Muscle layer of duodenum (tissue), 2 donors: ENCODE measurements around the gene ELMOD3.

ENCODE experiments used
- H3K27ac ChIP-seq: one replicate; pipeline ENCODE4 v1.7.0; 2013; ENCODE audit warnings: mild to moderate bottlenecking, low read length
- H3K27me3 ChIP-seq: one replicate; pipeline ENCODE4 v1.7.0; 2013; ENCODE audit warnings: low read depth, mild to moderate bottlenecking, control low read depth, low read length
- H3K36me3 ChIP-seq, 2 donors: one replicate each; pipeline ENCODE4 v1.7.0; 2013; ENCODE audit warnings: low read length in 2 of 2, control low read depth in 1 of 2, mild to moderate bottlenecking in 1 of 2; ENCODE audit not compliant: insufficient read depth in 2 of 2, control insufficient read depth in 1 of 2
- H3K4me1 ChIP-seq, 2 donors: one replicate each; pipeline ENCODE4 v1.7.0; 2013; ENCODE audit warnings: low read length in 2 of 2, mild to moderate bottlenecking in 2 of 2, control low read depth in 1 of 2, moderate library complexity in 1 of 2; ENCODE audit not compliant: insufficient read depth in 2 of 2, control insufficient read depth in 1 of 2
- H3K4me3 ChIP-seq, 2 donors: one replicate each; pipeline ENCODE4 v1.7.0; 2013; ENCODE audit warnings: low read length in 2 of 2, low read depth in 1 of 2, mild to moderate bottlenecking in 1 of 2
- H3K9me3 ChIP-seq, 2 donors: one replicate each; pipeline ENCODE4 v1.7.0; 2013; ENCODE audit warnings: low read length in 2 of 2, control low read depth in 1 of 2, mild to moderate bottlenecking in 1 of 2; ENCODE audit not compliant: control insufficient read depth in 1 of 2
- donor health status: healthy.

The ELMOD3 gene

DNA sequence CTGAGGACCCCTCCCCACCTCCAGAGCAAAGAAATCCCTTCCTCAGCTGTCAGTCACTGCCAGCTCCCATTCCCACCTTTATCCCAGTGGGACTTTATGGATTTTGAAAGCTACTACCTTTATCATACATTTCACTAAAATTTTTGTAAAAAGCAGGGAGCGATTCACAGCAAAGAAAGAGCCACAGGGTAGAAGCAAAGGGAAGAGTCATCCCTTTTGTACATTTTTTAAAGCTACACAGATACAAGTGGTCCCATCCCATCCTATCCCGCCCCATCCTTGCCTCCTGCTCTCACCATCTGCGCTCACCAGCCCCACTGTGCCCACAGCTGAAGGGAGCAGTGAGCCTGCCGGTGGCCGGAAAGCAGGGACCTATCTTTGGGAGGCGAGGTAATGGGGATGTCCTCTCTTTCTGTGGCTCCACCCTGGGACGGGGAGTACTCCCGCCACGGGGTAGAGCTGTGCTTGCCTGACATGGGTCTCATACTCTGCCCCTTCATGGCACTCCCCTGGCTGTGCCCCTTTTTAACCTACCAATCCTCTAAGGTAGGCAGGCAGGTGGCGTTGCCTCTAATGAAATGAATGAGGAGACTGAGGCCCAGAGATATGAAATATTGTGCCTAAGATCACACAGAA lies 77.1 kb downstream of the ELMOD3 start:
- Histone ChIP-seq H3K36me3 (no peaks in the 10 kb centered on the region), H3K4me3 (no peak overlapping the region), H3K27ac (no peak overlapping the region), H3K4me1 (peaks cover 9 to 23% of the 10 kb centered on the region in 2 donors), H3K27me3 (no peaks in the 10 kb centered on the region), H3K9me3 (no peaks in the 10 kb centered on the region)

- peaks cover 19 to 31% of the 10 kb centered on the region in 2 donors for H3K4me1 ChIP-seq
- no peak overlapping the region for H3K4me3 ChIP-seq
- H3K27ac ChIP-seq: no peak overlapping the region
- H3K9me3 ChIP-seq: no peaks in the 10 kb centered on the region
- H3K36me3 ChIP-seq: no peaks in the 10 kb centered on the region
- no peaks in the 10 kb centered on the region for H3K27me3 ChIP-seq
Observed at GRCh38 chr2:85433511-85434089, 79.0 kb downstream of the ELMOD3 start.

GRCh38 chr2:85434696-85435095 lies 80.1 kb downstream of the ELMOD3 start:
- H3K4me1 ChIP-seq: peaks cover 23 to 35% of the 10 kb centered on the region in 2 donors
- no peaks in the 10 kb centered on the region for H3K9me3 ChIP-seq
- no peak overlapping the region for H3K4me3 ChIP-seq
- no peaks in the 10 kb centered on the region for H3K27me3 ChIP-seq
- H3K36me3 ChIP-seq: no peaks in the 10 kb centered on the region
- no peak overlapping the region for H3K27ac ChIP-seq

- no peak overlapping the region for H3K27ac ChIP-seq
Observed at GRCh38 chr2:85435220-85435958, 80.8 kb downstream of the ELMOD3 start.

GRCh38 chr2:85435981-85436835 lies 81.6 kb downstream of the ELMOD3 start:
- Histone ChIP-seq H3K27ac (peak overlapping the region; percentile 94), H3K4me1 (peaks cover 23 to 35% of the 10 kb centered on the region in 2 donors), H3K9me3 (no peaks in the 10 kb centered on the region), H3K4me3 (no peak overlapping the region), H3K36me3 (no peaks in the 10 kb centered on the region), H3K27me3 (no peaks in the 10 kb centered on the region)

More at GRCh38 chr2:85435220-85435958, 80.8 kb downstream of the ELMOD3 start:
- Histone ChIP-seq H3K9me3 (no peaks in the 10 kb centered on the region), H3K36me3 (no peaks in the 10 kb centered on the region), H3K27me3 (no peaks in the 10 kb centered on the region), H3K4me1 (peaks cover 23 to 35% of the 10 kb centered on the region in 2 donors), H3K4me3 (no peak overlapping the region)

DNA sequence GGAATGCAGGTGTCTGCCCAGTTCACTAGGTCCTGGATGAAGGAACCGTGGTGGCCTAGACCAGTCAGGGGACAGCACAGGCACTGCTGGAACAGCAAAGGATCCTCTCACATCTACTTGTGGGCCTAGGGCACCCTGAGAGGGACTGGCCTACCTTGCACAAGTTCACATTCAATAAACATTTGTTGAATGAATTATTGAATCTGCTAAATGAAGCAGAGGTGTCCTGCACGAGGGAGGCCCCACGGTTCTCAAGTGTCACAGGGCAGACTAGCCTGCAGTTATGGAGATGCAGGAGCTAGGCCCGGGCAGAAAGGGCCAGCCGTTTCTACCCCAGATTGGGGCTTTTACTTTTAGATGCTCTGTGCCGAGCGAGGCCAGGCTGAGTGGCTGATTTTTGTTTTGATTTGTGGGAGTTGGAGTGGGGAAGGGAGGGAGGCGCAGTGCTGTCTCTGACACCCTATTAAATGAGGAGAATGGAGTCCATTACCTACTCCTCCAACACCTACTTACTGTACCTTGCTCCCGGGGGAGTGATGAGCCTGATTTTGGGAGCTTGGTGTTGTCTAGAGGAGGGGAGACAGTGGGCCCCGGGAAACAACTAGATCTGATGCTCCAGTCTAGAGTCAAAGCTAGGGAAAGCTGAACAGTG lies 82.4 kb downstream of the ELMOD3 start:
- H3K36me3 ChIP-seq: no peaks in the 10 kb centered on the region
- no peaks in the 10 kb centered on the region for H3K27me3 ChIP-seq
- peaks cover 23 to 35% of the 10 kb centered on the region in 2 donors for H3K4me1 ChIP-seq
- H3K27ac ChIP-seq: peak overlapping the region; percentile 94
- H3K9me3 ChIP-seq: no peaks in the 10 kb centered on the region
- peak overlapping the region in 1 of 2 donors; percentile 28 for H3K4me3 ChIP-seq

- H3K4me1 ChIP-seq: peaks cover 23 to 35% of the 10 kb centered on the region in 2 donors
- no peaks in the 10 kb centered on the region for H3K27me3 ChIP-seq
Observed at GRCh38 chr2:85437488-85438200, 83.1 kb downstream of the ELMOD3 start.

GRCh38 chr2:85438201-85439024 lies 83.8 kb downstream of the ELMOD3 start:
- no peaks in the 10 kb centered on the region for H3K9me3 ChIP-seq
- H3K36me3 ChIP-seq: no peaks in the 10 kb centered on the region
- H3K27ac ChIP-seq: peak overlapping the region; percentile 90
- no peaks in the 10 kb centered on the region for H3K27me3 ChIP-seq
- peak overlapping the region; percentile 42 to 53 for H3K4me3 ChIP-seq
- H3K4me1 ChIP-seq: peaks cover 22 to 31% of the 10 kb centered on the region in 2 donors

More at GRCh38 chr2:85437488-85438200, 83.1 kb downstream of the ELMOD3 start:
- H3K9me3 ChIP-seq: no peaks in the 10 kb centered on the region
- H3K36me3 ChIP-seq: no peaks in the 10 kb centered on the region
- peak overlapping the region; percentile 94 for H3K27ac ChIP-seq
- H3K4me3 ChIP-seq: peak overlapping the region; percentile 42 to 53

GRCh38 chr2:85439025-85439472 lies 84.5 kb downstream of the ELMOD3 start:
- no peaks in the 10 kb centered on the region for H3K9me3 ChIP-seq
- no peak overlapping the region for H3K4me3 ChIP-seq
- H3K36me3 ChIP-seq: no peaks in the 10 kb centered on the region
- H3K4me1 ChIP-seq: peaks cover 16 to 24% of the 10 kb centered on the region in 2 donors
- peak overlapping the region; percentile 90 for H3K27ac ChIP-seq
- no peaks in the 10 kb centered on the region for H3K27me3 ChIP-seq
